Ovary (tissue), 9 donors: ENCODE results near the gene SEMA3C. TPM values are rescaled to one million over a fixed set of nuclear protein-coding genes. Genes with fewer than 3 reads are reported as not detected.

ENCODE experiments used
- DNase-seq, 5 donors: peaks; one replicate each; pipeline ENCODE4 v3.0.0-alpha.2; 2019 to 2020
- H3K27ac ChIP-seq, 2 donors: fragments of 200-600 bp; one replicate each; pipeline versions ENCODE4 v1.5.1 to v1.8.0; 2019 to 2022
- H3K27me3 ChIP-seq: fragments of 200-600 bp; one replicate; pipeline ENCODE4 v1.8.0; 2022
- H3K36me3 ChIP-seq: fragments of 200-600 bp; sonication (generic); one replicate; pipeline ENCODE4 v1.5.1; 2019
- H3K4me1 ChIP-seq: one replicate; pipeline ENCODE4 v1.8.1; 2013; ENCODE audit warnings: mild to moderate bottlenecking, moderate library complexity; ENCODE audit not compliant: insufficient read depth
- H3K4me3 ChIP-seq: fragments of 200-600 bp; sonication (generic); one replicate; pipeline ENCODE4 v1.5.1; 2017
- H3K9me3 ChIP-seq, 2 donors: fragments of 200-600 bp in 1 of 2; sonication (generic) in 1 of 2; one replicate each; pipeline versions ENCODE4 v1.5.1 to v1.8.1; 2013 to 2019; ENCODE audit warnings: mild to moderate bottlenecking in 1 of 2, moderate library complexity in 1 of 2
- CTCF ChIP-seq, 3 donors: fragments of 450-650 bp in 2 of 3; fragments of 200-600 bp in 1 of 3; IDR thresholded peaks; one replicate each; pipeline versions ENCODE4 v1.5.1 to v1.8.0; 2016 to 2022; ENCODE audit warnings: antibody characterized with exemption in 3 of 3, mild to moderate bottlenecking in 1 of 3
- EP300 ChIP-seq: sonication (generic); formaldehyde crosslinking; IDR thresholded peaks from one replicate; pipeline ENCODE4 v1.6.1; 2017; ENCODE audit warnings: antibody characterized with exemption
- POLR2A ChIP-seq: fragments of 450-650 bp; IDR thresholded peaks from one replicate; pipeline ENCODE4 v1.6.1; 2017; ENCODE audit warnings: antibody characterized with exemption, mild to moderate bottlenecking, moderate library complexity
- WGBS, 3 donors: extraction: QIAGEN DNeasy Blood & Tissue Kit in 1 of 3; methylation state at CpG; one replicate each; pipeline versions ENCODE4 v1.1.5 to v1.1.7; 2013 to 2017; 5-methylcytosine and 5-hydroxymethylcytosine counted together
- intact Hi-C, 4 donors: fragments of 100-400 bp; cut with DNase I; formaldehyde crosslinking; loops; one replicate each; pipeline versions ENCODE4 v1.11.0 to v1.15.1; 2022 to 2023
- polyA plus RNA-seq, 2 donors: library from polyadenylated mRNA; stranded (reverse); fragments of 200-250 nt in 1 of 2; fragments of 350-450 nt in 1 of 2; fragmentation: Illumina TruSeq in 1 of 2; extraction: RNeasy Lipid Tissue Mini Kit (QIAGEN cat#74804) in 1 of 2; gene quantifications; one replicate each; pipeline ENCODE4 v1.2.3, GENCODE V29; 2013 to 2014
- total RNA-seq, 7 donors: library from RNA; depleted of rRNA in 2 of 7; stranded (reverse); fragments of >200 nt in 2 of 7; fragmentation: NEBNext Ultra II Directional in 3 of 7; extraction: Animal tissue kit (Norgen Biotek cat#: 25700) in 3 of 7; gene quantifications; one replicate each; pipeline versions ENCODE4 v1.1.0 to v1.2.4, GENCODE V29; 2016 to 2023
- donor health status: DM: no; HTN: no; CAD: no; lungs with moderate emphysema.
- donor health status: DM: no; HTN: no; CAD: no.
- donor health status: Bipolar disorder and iron deficiency.
- donor health status: DM: yes; HTN: yes; CAD: no.
- donor health status: DM: no; HTN: no; CAD: no.
- donor health status: DM: yes; HTN: yes; CAD: no.

The SEMA3C gene
- total and polyA plus RNA-seq, 9 donors = 20.1 to 91.9 (median 53.5) TPM

- no peak overlapping the region for H3K4me3 ChIP-seq
- WGBS, 3 donors = 67 to 74% (median 71%) methylated on average over 4 of the region's 4 CpGs
- H3K4me1 ChIP-seq = peaks cover 3% of the 10 kb centered on the region
- H3K27me3 ChIP-seq = no peaks in the 10 kb centered on the region
- DNase-seq = no peak
- intact Hi-C loops = no loop called here
- TF ChIP-seq CTCF (IDR thresholded peaks at IDR 0.05) = no peak
- no peak for TF ChIP-seq EP300
- no peak for TF ChIP-seq POLR2A
- H3K27ac ChIP-seq = no peak overlapping the region
- no peaks in the 10 kb centered on the region for H3K9me3 ChIP-seq
- no peaks in the 10 kb centered on the region for H3K36me3 ChIP-seq
Observed at GRCh38 chr7:80941208-80941758, 22.4 kb upstream of the SEMA3C start.

GRCh38 chr7:80940539-80941207 is 21.8 kb upstream of the SEMA3C start:
- no peak for DNase-seq
- WGBS, 3 donors = 76 to 84% (median 81%) methylated on average over 3 of the region's 3 CpGs
- no peak for TF ChIP-seq EP300
- no peak for TF ChIP-seq CTCF (IDR thresholded peaks at IDR 0.05)
- no peak for TF ChIP-seq POLR2A
- Histone ChIP-seq H3K9me3 (no peaks in the 10 kb centered on the region), H3K27ac (no peak overlapping the region), H3K4me3 (no peak overlapping the region), H3K36me3 (no peaks in the 10 kb centered on the region), H3K4me1 (peaks cover 3% of the 10 kb centered on the region), H3K27me3 (no peaks in the 10 kb centered on the region)
- intact Hi-C loops = no loop called here

GRCh38 chr7:80937336-80937735 is 18.5 kb upstream of the SEMA3C start:
- H3K27ac ChIP-seq = no peak overlapping the region
- no peak for TF ChIP-seq POLR2A
- TF ChIP-seq EP300 = no peak
- no peak for TF ChIP-seq CTCF (IDR thresholded peaks at IDR 0.05)
- H3K27me3 ChIP-seq = no peaks in the 10 kb centered on the region
- H3K9me3 ChIP-seq = no peaks in the 10 kb centered on the region
- no peaks in the 10 kb centered on the region for H3K36me3 ChIP-seq
- 71 to 78% (median 74%) methylated on average over 3 of the region's 3 CpGs for WGBS, 3 donors
- peaks cover 3% of the 10 kb centered on the region for H3K4me1 ChIP-seq
- intact Hi-C loops = no loop called here
- no peak overlapping the region for H3K4me3 ChIP-seq
- no peak for DNase-seq

GRCh38 chr7:80935991-80936780 is 17.3 kb upstream of the SEMA3C start:
- H3K4me3 ChIP-seq = no peak overlapping the region
- H3K27me3 ChIP-seq = no peaks in the 10 kb centered on the region
- peaks cover under 1% of the 10 kb centered on the region for H3K4me1 ChIP-seq
- DNase-seq = no peak
- H3K9me3 ChIP-seq = no peaks in the 10 kb centered on the region
- intact Hi-C loops = no loop called here
- no peak for TF ChIP-seq POLR2A
- TF ChIP-seq EP300 = no peak
- no peak for TF ChIP-seq CTCF (IDR thresholded peaks at IDR 0.05)
- H3K36me3 ChIP-seq = no peaks in the 10 kb centered on the region
- WGBS, 3 donors = 95 to 98% (median 97%) methylated on average over 5 of the region's 5 CpGs
- no peak overlapping the region for H3K27ac ChIP-seq
